Stimulated activated CD4-positive, alpha-beta T cell treated with anti-CD3 and anti-CD28 coated beads, TNF-alpha, amount 100 ng/mL, for 4 hours (primary cell): ENCODE results near the gene GALNTL6.

Source experiments
- DNase-seq, 3 experiments: peaks; one replicate each; pipeline ENCODE4 v3.0.0-alpha.2; 2020; ENCODE audit warnings: low read depth in 3 of 3

The GALNTL6 gene

GRCh38 chr4:171993247-171993646 is 180.0 kb downstream of the GALNTL6 start:
- DNase-seq, result no peak

DNA sequence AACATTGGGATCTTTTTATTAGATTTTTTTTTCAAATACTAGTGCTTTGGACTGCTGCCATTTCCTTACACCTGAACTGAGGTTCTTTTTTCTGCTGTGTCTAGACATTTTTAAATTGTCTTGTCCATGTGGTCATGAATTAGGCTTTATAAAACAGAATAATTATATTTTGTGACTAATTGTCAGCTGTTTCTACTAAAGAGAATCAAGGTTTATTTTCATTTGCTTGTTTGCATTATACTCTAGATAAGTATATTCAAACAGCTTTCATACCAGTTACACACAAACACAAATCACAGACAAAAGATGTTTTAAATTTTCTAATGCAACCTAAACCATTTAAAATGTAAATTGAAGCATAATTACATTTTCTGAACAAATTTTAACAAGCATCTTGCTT is 194.7 kb downstream of the GALNTL6 start:
- DNase-seq, result no peak

DNA sequence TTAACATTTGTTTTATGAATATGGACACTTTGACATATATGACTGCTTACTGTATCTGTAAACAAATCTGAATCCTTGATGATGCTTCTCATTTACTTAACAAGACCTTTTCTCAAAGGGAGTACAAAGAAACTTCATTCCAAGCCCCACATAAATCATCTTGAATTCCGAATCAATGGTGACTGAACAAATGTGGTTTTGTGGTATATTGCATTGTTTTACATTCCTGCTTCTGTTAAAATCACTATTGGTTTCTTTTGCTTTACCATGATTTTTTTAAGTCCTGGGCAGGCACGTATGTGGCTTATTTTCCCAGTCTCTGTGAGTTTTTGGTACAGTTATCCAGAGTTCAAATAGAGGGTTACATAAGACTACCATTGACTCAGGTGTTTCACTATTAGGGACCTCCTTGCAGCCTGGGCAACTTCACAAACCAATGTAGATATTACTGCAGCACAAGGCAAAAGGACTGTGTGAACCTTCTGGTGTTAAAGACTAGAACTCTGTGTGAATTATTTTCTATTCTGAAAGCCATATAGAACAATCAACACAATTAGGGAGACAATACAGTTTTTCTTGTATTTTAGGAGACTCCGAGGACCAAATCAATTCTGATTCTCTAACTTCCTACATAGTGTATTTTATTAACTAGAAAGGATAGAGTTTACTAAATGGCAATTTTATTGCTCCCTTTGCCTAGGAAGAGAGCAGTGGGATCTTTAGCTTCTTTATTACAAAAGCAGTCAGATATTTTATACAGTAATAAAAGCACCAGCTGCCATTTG is 196.4 kb downstream of the GALNTL6 start:
- no peak for DNase-seq

GRCh38 chr4:172011196-172011595 is 198.0 kb downstream of the GALNTL6 start:
- DNase-seq, result no peak

- DNase-seq, result no peak
These were observed 205.2 kb downstream of the GALNTL6 start for GRCh38 chr4:172018358-172018757.

GRCh38 chr4:172035562-172035961 is 222.4 kb downstream of the GALNTL6 start:
- no peak for DNase-seq

DNA sequence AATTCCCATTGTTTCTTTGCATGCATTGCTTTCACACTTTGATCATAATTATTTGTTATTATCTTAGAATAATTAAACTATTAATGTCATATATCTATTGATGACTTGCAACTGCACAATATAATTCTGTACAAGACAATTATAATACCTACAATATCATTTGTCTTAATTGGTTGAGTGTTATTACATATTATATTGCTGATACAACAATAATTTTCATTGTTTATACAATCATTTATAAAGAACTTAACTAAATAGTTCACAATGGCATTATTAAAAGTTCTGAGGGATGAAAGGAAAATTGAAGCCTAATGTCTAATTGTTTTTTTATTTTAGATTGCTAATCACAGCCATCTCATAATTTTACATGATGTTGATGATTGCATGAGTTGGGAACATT is 227.6 kb downstream of the GALNTL6 start:
- no peak for DNase-seq

GRCh38 chr4:172042714-172043114 is 229.5 kb downstream of the GALNTL6 start:
- no peak for DNase-seq

DNA sequence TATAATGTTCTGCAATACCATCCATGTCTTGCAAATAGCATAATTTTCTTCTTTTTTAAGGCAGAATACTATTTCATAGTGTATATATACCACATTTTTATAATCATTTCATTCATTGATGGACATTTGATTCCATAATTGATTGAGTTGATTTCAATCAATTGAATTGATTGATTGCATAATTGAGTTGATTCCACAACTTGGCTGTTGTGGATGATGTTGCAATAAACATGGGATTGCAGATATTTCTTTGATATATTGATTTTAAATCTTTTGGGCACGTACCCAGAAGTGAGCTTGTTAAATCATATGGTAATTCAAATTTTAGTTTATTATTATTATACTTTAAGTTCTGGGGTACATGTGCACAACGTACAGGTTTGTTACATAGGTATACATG is 232.8 kb downstream of the GALNTL6 start:
- no peak for DNase-seq

GRCh38 chr4:172048666-172049065 is 235.5 kb downstream of the GALNTL6 start:
- no peak for DNase-seq

DNA sequence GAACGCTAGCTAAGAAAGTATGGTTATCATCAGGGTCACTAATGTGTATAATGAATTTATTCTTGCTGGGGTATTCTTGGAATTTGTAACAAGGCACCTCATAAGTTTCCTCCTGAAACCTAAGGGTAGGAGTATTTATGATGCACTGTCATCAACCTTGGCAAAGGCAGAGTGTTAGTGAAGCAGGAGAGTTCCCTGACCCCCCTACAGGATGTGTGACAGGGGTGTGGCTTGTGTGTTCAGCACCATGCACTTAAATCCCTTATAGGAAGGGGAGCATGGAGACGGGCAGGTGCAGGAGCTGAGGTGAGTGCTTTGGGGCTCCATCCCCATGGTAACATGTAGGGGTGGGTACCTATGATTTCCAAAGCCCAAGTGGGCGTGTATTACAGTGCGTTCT is 237.7 kb downstream of the GALNTL6 start:
- DNase-seq, result no peak

- DNase-seq, result no peak
These were observed 241.8 kb downstream of the GALNTL6 start for GRCh38 chr4:172055046-172055445.

DNA sequence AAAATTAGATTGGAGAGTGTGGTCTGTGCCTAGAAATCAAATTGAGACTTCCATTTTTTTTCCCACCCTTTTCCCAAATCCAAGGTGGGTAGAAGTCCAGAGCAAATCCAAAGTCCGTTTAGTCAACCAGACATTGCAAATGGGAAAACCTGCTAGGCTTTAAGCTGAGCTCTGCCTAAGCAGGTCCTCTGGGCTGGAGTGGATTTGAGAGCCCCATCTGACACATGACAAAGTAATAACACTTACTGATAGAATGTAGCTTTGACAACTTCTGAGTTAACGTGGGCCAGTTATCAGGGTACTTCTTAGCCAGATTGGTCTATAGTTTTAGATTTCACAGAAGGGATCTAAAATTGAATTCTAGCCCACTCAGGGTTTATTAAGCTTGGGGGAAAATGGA is 242.3 kb downstream of the GALNTL6 start:
- no peak for DNase-seq

- DNase-seq, result no peak
These were observed 248.0 kb downstream of the GALNTL6 start for GRCh38 chr4:172061204-172061603.

DNA sequence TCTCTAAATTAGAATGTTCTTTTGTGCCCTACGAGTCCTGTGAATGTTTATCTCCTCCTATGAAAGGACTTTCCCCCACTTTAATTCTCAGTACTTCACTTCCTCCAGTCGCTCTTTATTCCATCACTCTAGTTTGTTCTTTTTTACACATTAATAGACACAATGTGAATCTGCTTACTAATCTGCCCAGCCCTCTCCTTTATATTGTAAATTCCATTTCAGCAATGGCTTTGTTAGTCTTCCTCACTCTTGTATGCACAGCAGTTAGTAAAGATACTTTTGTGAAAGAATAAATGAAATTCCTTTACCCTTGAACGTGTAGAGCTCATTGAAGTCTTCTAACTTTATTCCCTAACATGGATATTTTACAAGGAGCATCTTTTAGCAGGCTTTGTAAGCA is 255.3 kb downstream of the GALNTL6 start:
- no peak for DNase-seq

DNA sequence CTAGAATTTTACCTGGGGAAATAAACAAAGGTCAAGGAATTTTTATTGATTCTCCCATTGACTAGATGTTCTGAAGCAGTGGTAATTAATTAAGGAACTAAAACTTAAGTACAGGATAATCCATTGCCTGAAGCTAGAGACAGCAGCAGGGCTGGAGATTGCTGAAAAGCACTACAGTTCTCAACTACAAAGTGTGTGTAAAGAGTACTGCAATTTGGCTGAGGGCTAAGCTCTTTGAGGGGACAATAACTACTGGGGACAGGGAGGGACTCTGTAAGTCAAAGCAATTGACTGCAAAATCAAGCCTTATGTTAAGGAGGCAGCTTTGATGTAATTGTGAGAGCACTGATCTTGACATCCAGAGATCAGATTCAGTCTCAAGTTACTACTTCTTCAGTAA is 260.4 kb downstream of the GALNTL6 start:
- no peak for DNase-seq

DNA sequence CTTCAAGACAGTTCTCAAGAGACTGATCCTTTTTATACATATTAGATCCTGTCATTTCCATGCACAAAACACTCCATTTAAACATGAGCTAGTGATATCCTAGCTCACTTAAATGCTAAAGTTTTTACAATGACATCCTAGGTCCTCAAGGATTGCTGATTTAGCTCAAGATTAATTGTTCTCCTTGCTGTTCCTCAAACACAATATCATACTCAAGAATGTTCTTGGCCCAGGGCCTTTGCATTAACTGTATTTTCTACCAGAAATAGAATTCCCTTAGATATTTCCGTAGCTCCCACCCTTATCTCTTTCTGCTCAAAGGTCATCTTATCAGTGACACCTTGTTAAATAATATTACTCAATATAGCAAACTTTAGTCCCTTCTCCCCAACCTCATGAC is 270.1 kb downstream of the GALNTL6 start:
- DNase-seq, result no peak

- DNase-seq, result no peak
These were observed 275.4 kb downstream of the GALNTL6 start for GRCh38 chr4:172088556-172088955.

DNA sequence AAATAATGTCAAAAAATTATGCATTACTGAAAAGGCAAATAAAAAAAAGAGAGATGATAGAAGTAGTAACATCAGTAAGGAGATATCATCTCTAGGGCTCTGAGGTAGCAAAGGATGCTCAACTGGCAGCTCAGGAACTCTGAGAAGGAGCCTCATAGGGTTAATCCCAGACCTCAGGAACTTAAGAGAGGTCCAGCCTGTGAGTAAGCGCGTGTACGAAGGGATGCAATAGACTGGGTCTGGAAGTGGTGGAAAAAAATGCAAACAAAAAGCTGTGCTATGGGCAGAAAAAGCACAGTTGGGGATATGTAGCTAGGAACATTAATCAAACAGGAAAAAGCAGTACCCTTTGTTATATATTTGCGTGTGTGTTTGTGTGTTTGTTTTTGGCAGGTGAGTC is 282.0 kb downstream of the GALNTL6 start:
- no peak for DNase-seq

DNA sequence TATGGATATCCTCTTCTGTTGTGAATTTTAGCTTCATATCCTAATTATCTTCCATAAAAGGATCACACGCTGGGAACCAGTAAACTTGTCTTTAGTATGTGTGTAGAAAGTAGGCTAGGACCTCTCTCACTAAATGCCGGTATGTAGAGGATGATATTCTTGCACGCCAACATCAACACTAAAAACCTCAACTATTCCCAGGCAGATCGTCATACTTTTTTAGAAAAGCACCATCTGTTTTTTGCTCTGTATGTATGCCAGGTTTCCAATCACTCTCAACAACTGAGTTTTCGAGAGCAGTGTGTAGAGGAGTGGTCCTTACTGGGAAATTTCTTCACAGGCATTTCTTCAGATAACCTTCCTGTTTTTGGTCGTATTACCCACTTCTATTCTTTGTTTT is 283.6 kb downstream of the GALNTL6 start:
- no peak for DNase-seq

DNA sequence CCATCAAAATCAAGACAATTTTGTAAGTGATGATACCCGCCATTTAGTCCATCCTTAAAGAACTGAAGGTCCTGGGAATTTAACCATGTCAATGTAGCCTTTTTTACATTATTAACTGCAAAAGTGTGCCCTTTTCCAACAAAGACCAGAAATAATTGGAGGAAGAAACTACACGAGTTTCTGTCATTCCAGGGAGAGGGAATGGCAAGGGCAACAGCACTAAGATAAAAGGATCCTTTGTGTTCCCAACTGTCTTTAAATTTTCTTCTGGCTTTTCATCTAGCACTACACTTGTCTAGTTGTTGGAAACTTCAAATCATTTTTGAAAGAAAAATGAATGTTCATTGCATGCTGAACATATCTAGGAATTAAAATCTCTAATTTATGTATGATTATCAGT is 286.2 kb downstream of the GALNTL6 start:
- no peak for DNase-seq

DNA sequence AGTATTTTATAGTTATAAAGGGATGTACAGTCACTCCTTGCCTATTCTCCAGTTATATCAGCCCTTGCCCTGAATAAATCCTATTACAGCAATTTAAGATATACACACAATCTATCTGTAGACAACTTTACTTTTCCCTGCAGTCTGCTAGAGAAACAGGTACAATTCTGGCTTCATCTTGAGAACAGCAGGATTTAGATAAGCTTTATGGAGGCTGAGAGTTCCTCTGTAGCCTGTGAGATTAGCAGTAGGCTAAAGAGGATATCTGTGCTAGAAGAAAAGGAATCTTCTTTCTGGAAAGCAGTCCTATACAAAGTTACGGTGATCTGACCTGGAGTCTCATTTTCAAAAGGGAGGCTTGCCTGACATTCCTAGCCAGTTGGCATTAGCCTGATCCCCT is 290.3 kb downstream of the GALNTL6 start:
- no peak for DNase-seq

DNA sequence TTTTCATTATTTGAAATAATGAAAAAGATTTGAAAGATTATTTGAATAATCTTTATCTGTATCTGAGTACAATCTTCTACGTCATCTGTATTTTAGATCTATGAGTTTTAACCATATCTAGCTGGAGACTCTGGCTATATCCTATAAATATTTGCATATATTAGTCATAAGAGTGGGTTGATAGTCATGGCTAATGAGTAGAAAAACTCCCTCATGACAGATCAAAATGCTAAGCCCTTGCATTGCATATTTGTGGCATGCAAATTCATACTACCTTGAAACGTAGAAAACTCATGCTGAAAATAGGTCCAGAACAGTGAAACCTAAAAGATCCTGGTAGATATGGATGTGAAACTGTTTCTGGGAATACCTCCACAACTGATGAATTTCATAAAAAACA is 291.3 kb downstream of the GALNTL6 start:
- DNase-seq, result no peak

- DNase-seq, result no peak
These were observed 292.7 kb downstream of the GALNTL6 start for GRCh38 chr4:172105918-172106317.
